GM21619 (cell line): Measurements from ENCODE around the gene CTAG2.
"Not testable (repeated sequence)": the region's sequence is repeated elsewhere in the genome, so short reads cannot be mapped to it uniquely, and the experiment has no call there.

Source experiments
- ATAC-seq: cut with Tn5 transposase; IDR thresholded peaks from one replicate; pipeline ENCODE4 v1.9.1; 2021; ENCODE audit not compliant: unreplicated experiment

CTAG2 gene

GRCh38 chrX:154649503-154650220 lies 3.7 kb downstream of the CTAG2 start:
- ATAC-seq: no peak

DNA sequence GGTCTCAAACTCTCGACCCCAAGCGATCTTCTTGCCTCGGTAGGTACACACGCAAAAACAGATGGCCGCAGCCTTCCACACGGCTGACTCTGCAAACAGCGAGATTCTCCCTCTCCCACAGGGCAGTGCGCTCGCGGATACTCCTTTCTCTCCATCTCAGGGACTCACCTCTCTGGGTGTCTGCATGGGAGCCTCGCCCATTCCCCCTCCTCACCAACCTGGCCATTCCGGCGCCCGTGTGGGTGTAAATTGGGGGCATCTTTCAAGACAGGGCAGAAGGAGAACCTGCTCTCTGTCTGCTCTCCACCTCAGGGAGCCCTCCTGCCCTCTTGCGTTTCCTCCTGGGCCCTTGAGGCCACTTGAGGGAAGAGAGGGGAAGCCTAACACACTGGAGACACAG lies 4.4 kb downstream of the CTAG2 start:
- ATAC-seq: no peak

DNA sequence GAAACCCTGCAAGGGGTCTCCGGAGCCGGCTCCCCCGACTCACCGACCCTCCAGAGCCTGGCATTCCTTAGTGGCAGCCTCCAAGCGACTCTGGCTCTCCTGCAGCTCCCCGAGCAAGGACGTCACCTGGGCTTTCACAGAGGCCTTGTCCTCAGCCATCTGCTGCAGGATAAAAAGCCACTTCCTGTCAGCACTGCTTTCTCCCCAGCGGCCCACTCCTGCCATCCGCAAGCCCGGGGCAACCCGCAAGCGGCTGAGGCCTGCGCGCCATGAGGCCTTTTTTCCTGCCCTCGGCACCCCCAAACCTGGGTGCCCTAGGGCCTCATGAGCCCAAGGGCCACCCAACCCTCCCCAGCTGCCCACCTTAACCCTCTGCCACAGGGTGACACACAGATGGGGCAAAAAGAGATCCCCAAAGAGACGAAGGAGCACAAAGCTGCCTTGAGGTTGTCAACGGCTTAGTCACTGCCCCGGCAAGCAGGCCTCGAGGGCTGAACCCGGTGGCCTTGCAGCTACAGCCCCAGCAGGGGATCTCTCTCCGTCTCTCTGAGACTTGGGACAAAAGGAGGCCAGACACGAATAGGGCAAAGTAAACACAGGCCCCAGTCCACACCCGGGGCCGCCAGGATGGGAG lies 7.5 kb downstream of the CTAG2 start:
- ATAC-seq: not testable (repeated sequence)

DNA sequence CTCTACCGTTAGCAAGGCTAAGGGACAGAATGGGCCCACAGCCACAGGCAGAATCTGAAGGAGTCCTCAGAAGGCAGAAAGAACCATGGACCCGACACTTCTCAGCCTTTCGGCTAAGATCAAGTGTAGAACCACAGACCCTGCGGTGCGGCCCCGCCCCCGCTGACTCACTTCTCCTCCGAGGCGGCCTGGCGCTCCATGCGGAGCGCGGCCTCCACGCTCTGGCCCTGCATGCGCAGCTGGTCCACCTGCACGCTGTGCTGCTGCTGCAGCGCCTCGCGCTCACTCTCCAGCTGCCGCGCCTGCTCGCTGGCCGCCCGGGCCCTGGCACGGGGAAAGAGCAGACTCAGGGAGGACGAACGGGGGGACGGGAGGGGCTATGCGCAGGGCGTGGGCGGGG lies 9.7 kb downstream of the CTAG2 start:
- not testable (repeated sequence) for ATAC-seq

DNA sequence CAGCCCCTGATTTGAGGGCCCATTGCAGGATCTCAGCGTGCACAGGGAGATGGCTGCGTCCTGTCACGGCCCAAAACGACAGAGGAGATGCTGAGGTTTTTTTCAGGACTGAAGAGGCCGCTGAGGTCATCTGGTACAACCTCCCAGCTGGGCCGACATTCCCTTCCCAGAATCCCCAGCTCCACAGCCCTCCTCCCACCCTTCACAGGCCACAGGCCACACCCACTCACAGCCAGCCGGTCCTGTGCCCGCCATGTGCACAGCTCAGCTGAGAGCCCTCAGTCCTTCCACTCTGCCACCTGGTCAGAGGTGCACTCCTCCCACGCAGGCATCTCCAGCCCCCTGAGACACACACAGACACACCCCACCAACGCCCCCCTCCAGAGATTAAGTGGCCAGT lies 11.6 kb downstream of the CTAG2 start:
- not testable (repeated sequence) for ATAC-seq

DNA sequence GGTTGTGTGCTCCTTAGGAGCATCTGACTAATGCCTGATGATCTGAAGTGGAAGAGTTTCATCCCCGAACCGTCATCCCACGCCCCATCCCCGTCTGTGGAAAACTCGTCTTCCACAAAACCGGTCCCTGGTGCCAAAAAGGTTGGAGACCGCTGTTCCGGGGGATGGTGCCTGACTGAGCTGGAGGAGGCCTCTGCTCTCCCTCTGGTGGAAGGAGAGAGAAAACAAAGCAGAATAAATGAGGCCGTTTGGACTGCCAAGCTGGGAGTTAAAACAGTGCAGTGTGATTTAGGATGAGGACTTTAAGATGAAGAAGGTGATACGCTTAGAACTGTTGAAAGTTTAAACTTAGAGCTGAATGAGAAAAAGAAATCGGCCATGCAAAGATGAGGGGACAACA lies 19.7 kb downstream of the CTAG2 start:
- ATAC-seq: not testable (repeated sequence)

GRCh38 chrX:154630949-154631348 lies 22.4 kb downstream of the CTAG2 start:
- ATAC-seq: not testable (repeated sequence)

- ATAC-seq: not testable (repeated sequence)
These were observed 24.4 kb downstream of the CTAG2 start for GRCh38 chrX:154628960-154629359.

DNA sequence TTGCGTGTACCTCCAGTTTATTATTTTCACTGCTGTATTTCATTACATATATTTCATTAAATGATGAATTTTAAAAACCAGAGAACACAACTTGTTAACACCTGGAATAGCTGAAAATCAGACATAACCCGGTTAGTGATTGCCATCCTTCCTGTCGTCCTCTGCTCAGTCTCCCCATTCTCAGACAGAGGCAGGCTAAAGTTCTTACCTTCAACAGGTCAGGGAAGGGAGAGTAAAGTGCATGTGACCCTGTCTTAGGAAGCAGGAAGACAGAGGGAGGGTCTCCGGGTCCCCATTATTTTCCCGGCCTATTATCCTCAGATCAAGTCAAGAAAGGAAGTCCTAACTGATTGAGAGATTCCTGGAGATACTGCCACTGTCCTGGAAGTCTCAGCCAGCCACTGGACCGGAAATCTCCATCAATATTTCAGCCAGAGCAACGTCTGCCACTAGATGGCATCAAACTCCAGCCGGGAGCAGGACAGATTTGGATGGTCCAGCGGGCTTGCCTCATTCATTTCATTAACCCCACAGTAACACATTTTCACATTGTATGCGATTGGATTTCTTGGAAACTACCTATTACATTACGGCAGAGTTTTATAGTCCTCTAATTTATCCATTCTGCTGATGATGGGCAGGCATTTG lies 32.5 kb downstream of the CTAG2 start:
- ATAC-seq: not testable (repeated sequence)

- not testable (repeated sequence) for ATAC-seq
These were observed 34.2 kb downstream of the CTAG2 start, which contains the start of gene CTAG1B for GRCh38 chrX:154619182-154619581. Gene CTAG1B, minus strand, starts transcription at chrX:154619282. Its CDS starts 64 bp downstream, at chrX:154619218.

DNA sequence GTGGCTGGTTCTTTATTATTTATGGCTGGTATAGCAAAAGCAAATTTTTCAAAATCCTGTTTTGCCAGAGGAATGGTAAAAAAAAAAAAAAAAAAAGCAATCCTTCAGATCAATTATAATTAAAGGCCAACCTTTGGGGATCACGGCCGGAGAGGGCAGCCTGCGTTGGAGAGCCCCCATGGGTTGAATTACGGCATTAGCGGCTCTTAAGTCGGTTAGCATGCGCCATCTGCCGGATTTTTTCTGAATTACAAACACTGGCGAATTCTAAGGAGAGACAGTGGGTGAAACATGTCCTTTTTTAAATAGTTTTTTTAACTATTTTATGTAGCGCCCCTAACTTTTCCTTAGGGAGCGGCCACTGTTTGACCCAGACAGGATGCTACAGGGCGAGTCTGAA lies 39.8 kb downstream of the CTAG2 start:
- not testable (repeated sequence) for ATAC-seq

DNA sequence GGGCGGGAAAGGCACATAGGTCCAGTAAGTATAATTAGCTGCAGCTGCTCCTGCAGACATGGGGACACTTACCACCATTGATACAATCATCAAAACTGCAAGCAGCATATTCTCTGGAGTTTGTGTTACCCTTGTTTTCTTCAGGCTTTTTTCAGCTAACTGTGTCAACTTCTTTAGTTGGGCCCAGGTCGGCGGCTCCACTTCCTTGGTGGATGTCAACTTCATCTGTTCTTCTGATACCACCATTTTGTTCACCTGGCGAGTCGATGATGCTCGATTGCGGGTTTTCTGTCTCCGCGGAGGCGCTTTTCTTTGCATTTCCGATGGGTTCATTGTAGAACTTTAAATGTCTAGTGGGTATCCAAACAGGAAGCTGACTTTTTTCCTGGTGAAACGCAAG lies 42.2 kb downstream of the CTAG2 start:
- not testable (repeated sequence) for ATAC-seq

- ATAC-seq: not testable (repeated sequence)
These were observed 44.6 kb downstream of the CTAG2 start for GRCh38 chrX:154608823-154609222.

DNA sequence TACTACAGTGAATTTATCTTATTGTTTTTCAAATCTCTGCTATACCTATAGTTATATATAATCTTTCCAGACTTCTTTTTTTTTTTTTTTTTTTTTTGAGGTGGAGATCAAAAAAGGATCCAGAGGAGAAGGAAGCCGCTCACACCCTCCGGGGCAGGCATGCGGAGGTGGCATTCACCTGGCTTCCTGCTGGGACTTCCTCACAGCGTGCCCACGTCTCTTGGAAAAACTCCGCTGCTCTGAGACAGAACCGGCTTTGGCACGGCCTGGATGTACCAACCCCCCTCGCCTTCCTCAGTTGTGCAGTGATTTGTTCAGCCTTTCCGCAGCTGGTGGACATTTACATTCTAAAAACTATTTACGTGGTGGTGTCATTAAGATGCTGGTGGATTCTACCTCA lies 45.4 kb downstream of the CTAG2 start:
- not testable (repeated sequence) for ATAC-seq

DNA sequence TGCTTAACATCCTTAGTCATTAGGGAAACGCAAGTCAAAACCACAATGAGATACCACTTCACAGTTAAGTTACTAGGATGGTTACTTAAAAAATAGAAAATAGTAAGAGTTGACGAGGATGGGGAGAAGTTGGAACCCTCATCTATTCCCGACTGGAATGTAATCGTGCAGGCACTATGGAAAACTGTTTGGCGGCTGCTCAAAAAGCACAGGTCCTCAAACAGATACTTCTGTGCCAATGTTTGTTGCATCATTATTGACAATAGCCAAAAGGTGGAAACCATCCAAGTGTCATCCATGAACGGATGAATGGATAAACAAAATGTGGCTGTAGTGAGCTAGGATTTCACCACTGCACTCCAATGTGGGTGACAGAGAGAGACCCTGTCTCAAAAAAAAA lies 46.0 kb downstream of the CTAG2 start:
- no peak for ATAC-seq

DNA sequence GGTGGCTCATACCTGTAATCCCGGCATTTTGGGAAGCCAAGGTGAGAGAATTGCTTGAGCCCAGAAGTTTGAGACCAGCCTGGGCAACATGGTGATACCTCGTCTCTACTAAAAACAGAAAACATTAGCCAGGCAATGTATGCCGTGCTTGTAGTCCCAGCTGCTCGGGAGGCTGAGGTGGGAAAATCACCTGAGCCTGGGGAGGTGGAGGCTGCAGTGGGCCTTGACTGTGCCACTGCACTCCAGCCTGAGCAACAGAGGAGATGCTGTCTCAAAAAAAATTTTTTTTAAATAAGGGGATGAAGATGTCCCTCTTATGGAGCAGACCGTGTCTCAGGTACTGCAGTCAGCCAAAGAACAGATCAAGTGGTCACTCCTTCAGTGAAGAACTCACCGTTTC lies 47.8 kb downstream of the CTAG2 start:
- ATAC-seq: no peak

GRCh38 chrX:154603438-154604430 lies 49.6 kb downstream of the CTAG2 start:
- no peak for ATAC-seq

DNA sequence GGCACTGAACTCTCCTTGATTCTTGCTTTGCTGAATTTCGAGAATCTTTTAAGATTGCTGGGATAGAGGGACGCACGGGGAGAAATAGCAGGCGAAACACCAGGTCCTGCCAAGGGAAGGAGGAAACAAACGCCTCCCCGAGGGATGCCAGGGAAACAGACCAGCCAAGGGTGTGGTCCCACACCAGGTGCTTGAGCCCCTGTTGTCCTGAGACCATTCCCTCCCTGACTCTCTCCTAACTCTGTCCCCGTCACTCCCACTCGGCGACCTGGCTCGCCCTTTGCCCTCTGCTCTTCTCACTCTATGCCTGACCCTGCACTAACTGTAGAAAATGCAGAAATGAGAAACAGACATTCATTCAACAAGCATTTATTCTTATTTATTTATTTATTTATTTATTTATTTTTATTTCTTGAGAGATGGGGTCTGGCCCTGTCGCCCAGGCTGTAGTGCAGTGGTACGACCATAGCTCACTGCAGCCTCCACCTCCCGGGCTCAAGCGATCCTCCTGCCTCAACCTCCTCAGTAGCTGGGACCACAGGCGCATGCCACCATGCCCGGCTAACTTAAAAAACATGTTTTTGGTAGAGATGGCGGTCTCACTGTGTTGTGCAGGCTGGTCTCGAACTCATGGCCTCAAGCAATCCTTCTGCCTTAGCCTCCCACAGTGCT lies 50.5 kb downstream of the CTAG2 start:
- ATAC-seq: no peak

DNA sequence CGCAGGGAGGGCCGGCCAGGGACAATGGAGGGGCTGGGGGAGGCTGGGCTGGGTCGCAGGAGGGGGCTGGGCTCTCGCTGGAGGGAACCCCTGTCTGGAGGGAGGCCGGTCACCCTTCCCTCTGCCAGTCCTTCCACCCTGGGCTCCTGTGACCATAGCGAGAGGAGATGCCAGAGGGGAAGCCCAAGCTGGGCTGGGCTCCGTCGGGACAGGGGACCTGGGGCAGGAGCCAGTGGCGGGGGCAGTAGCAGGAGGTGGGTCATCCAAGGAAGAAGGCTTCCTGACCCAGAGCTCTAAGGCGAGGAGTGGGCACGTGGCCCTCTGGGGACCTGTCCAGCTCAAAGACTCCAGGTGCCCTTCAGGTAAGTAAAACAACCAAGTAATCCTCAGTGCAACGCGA lies 51.2 kb downstream of the CTAG2 start:
- no peak for ATAC-seq
